HepG2 (cell line): ENCODE measurements around the gene SMC1B. TPM values are rescaled to one million over a fixed set of nuclear protein-coding genes. Genes with fewer than 3 reads are reported as not detected.

ENCODE experiments used
- CAMTA2 ChIP-seq: sonication (generic); formaldehyde crosslinking; IDR thresholded peaks from 2 replicates; pipeline ENCODE4 v1.4.0; 2020; ENCODE audit warnings: mild to moderate bottlenecking, missing genetic modification reagents, borderline replicate concordance
- CCDC6 ChIP-seq: sonication (generic); formaldehyde crosslinking; IDR thresholded peaks from 2 replicates; pipeline ENCODE4 v1.8.1; 2022; ENCODE audit warnings: mild to moderate bottlenecking, missing genetic modification reagents, moderate library complexity
- E2F5 ChIP-seq: sonication (generic); formaldehyde crosslinking; conservative IDR thresholded peaks from 2 replicates; pipeline ENCODE4 v1.4.0; 2020; ENCODE audit warnings: missing genetic modification reagents
- KAT8 ChIP-seq: IDR thresholded peaks from 2 replicates; pipeline ENCODE4 v1.6.1; 2016; ENCODE audit warnings: missing genetic modification reagents, missing compliant biosample characterization
- NONO ChIP-seq, 2 experiments: fragments of 450-650 bp in 1 of 2; sonication (generic) in 1 of 2; formaldehyde crosslinking in 1 of 2; IDR thresholded peaks in 1 of 2; conservative IDR thresholded peaks in 1 of 2; 2 replicates each; pipeline versions ENCODE4 v1.6.1 to v1.8.0; 2017 to 2022; ENCODE audit warnings: mild to moderate bottlenecking in 1 of 2, missing genetic modification reagents in 1 of 2, moderate library complexity in 1 of 2
- PAXIP1 ChIP-seq: sonication (generic); formaldehyde crosslinking; conservative IDR thresholded peaks from 2 replicates; pipeline ENCODE4 v1.4.0; 2020; ENCODE audit warnings: mild to moderate bottlenecking, missing genetic modification reagents, moderate library complexity
- SP5 ChIP-seq: IDR thresholded peaks from 2 replicates; pipeline ENCODE4 v1.6.1; 2016; ENCODE audit warnings: low read depth, borderline replicate concordance
- ZBTB38 ChIP-seq: sonication (generic); formaldehyde crosslinking; IDR thresholded peaks from 2 replicates; pipeline ENCODE4 v1.5.1; 2020; ENCODE audit warnings: mild to moderate bottlenecking, missing genetic modification reagents
- ZNF230 ChIP-seq: sonication (generic); formaldehyde crosslinking; IDR thresholded peaks from 2 replicates; pipeline ENCODE4 v1.4.0; 2020; ENCODE audit warnings: mild to moderate bottlenecking, missing genetic modification reagents
- ZNF280B ChIP-seq: sonication (generic); formaldehyde crosslinking; IDR thresholded peaks from 2 replicates; pipeline ENCODE4 v1.5.0; 2020; ENCODE audit warnings: missing genetic modification reagents, mild to moderate bottlenecking, borderline replicate concordance
- ZNF354B ChIP-seq: sonication (generic); formaldehyde crosslinking; IDR thresholded peaks from 2 replicates; pipeline ENCODE4 v1.8.0; 2022; ENCODE audit warnings: mild to moderate bottlenecking, missing genetic modification reagents
- polyA plus RNA-seq, 8 experiments: library from polyadenylated mRNA; depleted of rRNA in 3 of 8; stranded (reverse) in 7 of 8; unstranded in 1 of 8; fragments of >200 nt; fragmentation: Illumina TruSeq in 4 of 8; extraction: Trizol in 4 of 8; gene quantifications; 2 replicates each; pipeline versions ENCODE4 v1.2.1 to v1.2.3, GENCODE V29; 2011 to 2016; ENCODE audit warnings: low read depth in 4 of 8, missing spikeins in 1 of 8, mixed read lengths in 1 of 8; ENCODE audit not compliant: insufficient read depth in 1 of 8
- total RNA-seq, 5 experiments: library from RNA; depleted of rRNA; stranded (reverse); fragments of >200 nt; fragmentation: Illumina TruSeq; extraction: Trizol; gene quantifications; 2 replicates each; pipeline ENCODE4 v1.2.3, GENCODE V29; 2016; ENCODE audit warnings: low read depth in 1 of 5
- TF ChIP-seq, protein P1 (sequence below): sonication (generic); formaldehyde crosslinking; IDR thresholded peaks from 2 replicates; pipeline ENCODE4 v1.8.1; 2023; ENCODE audit warnings: mild to moderate bottlenecking, missing genetic modification reagents
- TF ChIP-seq, protein P2 (sequence below): sonication (generic); formaldehyde crosslinking; IDR thresholded peaks from 2 replicates; pipeline ENCODE4 v1.5.1; 2020; ENCODE audit warnings: mild to moderate bottlenecking, missing genetic modification reagents, borderline replicate concordance

SMC1B gene
- total and polyA plus RNA-seq, 2 of the 13 experiments (the other 11 are each of a cell fraction or from before 2014, with no cell fraction given): not detected

GRCh38 chr22:45413368-45414211 lies at the start of gene SMC1B, which contains the start of gene RIBC2 (continued):
- TF ChIP-seq, protein P1, sequence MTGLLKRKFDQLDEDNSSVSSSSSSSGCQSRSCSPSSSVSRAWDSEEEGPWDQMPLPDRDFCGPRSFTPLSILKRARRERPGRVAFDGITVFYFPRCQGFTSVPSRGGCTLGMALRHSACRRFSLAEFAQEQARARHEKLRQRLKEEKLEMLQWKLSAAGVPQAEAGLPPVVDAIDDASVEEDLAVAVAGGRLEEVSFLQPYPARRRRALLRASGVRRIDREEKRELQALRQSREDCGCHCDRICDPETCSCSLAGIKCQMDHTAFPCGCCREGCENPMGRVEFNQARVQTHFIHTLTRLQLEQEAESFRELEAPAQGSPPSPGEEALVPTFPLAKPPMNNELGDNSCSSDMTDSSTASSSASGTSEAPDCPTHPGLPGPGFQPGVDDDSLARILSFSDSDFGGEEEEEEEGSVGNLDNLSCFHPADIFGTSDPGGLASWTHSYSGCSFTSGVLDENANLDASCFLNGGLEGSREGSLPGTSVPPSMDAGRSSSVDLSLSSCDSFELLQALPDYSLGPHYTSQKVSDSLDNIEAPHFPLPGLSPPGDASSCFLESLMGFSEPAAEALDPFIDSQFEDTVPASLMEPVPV (CRISPR knock-in tag): peak; percentile 18; the same call in 1 of the 2 replicates
- TF ChIP-seq KAT8 (0 out of 2 replicates have a peak, but pooled peaks have one; percentile 24), PAXIP1 (no peak), ZNF230 (CRISPR knock-in tag) (no peak), SP5 (no peak), NONO (IDR thresholded peaks at IDR 0.05) (no peak), NONO (CRISPR knock-in tag; conservative IDR thresholded peaks at IDR 0.05) (no peak), ZNF280B (no peak), E2F5 (CRISPR knock-in tag) (no peak; the same call in 1 of the 2 replicates), CAMTA2 (0 out of 2 replicates have a peak, but pooled peaks have one; percentile 59), ZBTB38 (CRISPR knock-in tag) (peak; percentile 46; the same call in 1 of the 2 replicates), ZNF354B (no peak), CCDC6 (CRISPR knock-in tag) (no peak)
- TF ChIP-seq, protein P2, sequence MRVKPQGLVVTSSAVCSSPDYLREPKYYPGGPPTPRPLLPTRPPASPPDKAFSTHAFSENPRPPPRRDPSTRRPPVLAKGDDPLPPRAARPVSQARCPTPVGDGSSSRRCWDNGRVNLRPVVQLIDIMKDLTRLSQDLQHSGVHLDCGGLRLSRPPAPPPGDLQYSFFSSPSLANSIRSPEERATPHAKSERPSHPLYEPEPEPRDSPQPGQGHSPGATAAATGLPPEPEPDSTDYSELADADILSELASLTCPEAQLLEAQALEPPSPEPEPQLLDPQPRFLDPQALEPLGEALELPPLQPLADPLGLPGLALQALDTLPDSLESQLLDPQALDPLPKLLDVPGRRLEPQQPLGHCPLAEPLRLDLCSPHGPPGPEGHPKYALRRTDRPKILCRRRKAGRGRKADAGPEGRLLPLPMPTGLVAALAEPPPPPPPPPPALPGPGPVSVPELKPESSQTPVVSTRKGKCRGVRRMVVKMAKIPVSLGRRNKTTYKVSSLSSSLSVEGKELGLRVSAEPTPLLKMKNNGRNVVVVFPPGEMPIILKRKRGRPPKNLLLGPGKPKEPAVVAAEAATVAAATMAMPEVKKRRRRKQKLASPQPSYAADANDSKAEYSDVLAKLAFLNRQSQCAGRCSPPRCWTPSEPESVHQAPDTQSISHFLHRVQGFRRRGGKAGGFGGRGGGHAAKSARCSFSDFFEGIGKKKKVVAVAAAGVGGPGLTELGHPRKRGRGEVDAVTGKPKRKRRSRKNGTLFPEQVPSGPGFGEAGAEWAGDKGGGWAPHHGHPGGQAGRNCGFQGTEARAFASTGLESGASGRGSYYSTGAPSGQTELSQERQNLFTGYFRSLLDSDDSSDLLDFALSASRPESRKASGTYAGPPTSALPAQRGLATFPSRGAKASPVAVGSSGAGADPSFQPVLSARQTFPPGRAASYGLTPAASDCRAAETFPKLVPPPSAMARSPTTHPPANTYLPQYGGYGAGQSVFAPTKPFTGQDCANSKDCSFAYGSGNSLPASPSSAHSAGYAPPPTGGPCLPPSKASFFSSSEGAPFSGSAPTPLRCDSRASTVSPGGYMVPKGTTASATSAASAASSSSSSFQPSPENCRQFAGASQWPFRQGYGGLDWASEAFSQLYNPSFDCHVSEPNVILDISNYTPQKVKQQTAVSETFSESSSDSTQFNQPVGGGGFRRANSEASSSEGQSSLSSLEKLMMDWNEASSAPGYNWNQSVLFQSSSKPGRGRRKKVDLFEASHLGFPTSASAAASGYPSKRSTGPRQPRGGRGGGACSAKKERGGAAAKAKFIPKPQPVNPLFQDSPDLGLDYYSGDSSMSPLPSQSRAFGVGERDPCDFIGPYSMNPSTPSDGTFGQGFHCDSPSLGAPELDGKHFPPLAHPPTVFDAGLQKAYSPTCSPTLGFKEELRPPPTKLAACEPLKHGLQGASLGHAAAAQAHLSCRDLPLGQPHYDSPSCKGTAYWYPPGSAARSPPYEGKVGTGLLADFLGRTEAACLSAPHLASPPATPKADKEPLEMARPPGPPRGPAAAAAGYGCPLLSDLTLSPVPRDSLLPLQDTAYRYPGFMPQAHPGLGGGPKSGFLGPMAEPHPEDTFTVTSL (CRISPR knock-in tag): no peak
